Kidney epithelial cell (primary cell): Measurements from ENCODE around the gene B3GNT9. TPM values are rescaled to one million over a fixed set of nuclear protein-coding genes. Genes with fewer than 3 reads are reported as not detected.

Experiments
- DNase-seq: peaks from one replicate; pipeline ENCODE4 v3.0.0-alpha.2; 2010; ENCODE audit warnings: low read depth
- H3K27me3 ChIP-seq: 2 replicates; pipeline ENCODE4 v1.6.0; 2011; ENCODE audit warnings: low read length; ENCODE audit not compliant: control insufficient read depth, insufficient read depth
- H3K36me3 ChIP-seq: 2 replicates; pipeline ENCODE4 v1.5.1; 2011; ENCODE audit warnings: low read length; ENCODE audit not compliant: control insufficient read depth, insufficient read depth
- H3K4me3 ChIP-seq: 2 replicates; pipeline ENCODE4 v1.5.1; 2011; ENCODE audit warnings: low read depth, mild to moderate bottlenecking, control low read depth, low read length
- CTCF ChIP-seq: IDR thresholded peaks from 2 replicates; pipeline ENCODE4 v1.5.1; 2011; ENCODE audit warnings: mild to moderate bottlenecking, moderate library complexity, low read length, control low read depth, inconsistent platforms; ENCODE audit not compliant: insufficient read depth, poor library complexity, severe bottlenecking
- total RNA-seq: library from RNA; depleted of rRNA; stranded (reverse); fragments of >200 nt; gene quantifications from 2 replicates; pipeline ENCODE4 v1.2.3, GENCODE V29; 2015

B3GNT9 gene
- total RNA-seq, 1 donor from 2014 or later: 2.4 TPM

GRCh38 chr16:67157892-67158635, 7.3 kb upstream of the B3GNT9 start:
- no peak for DNase-seq
- TF ChIP-seq CTCF: no peak
- H3K27me3 ChIP-seq: peaks cover 55% of the 10 kb centered on the region
- H3K4me3 ChIP-seq: no peak overlapping the region
- peaks cover 1% of the 10 kb centered on the region for H3K36me3 ChIP-seq

GRCh38 chr16:67157106-67157748, 6.4 kb upstream of the B3GNT9 start:
- Histone ChIP-seq H3K4me3 (no peak overlapping the region), H3K36me3 (peaks cover 1% of the 10 kb centered on the region), H3K27me3 (peaks cover 49% of the 10 kb centered on the region)
- no peak for TF ChIP-seq CTCF
- DNase-seq: no peak

- Histone ChIP-seq H3K36me3 (no peaks in the 10 kb centered on the region), H3K27me3 (peaks cover 42% of the 10 kb centered on the region), H3K4me3 (no peak overlapping the region)
- no peak for DNase-seq
- no peak for TF ChIP-seq CTCF
These were observed 5.5 kb upstream of the B3GNT9 start for GRCh38 chr16:67156143-67156844.

- DNase-seq: no peak
- peak; percentile 37 for TF ChIP-seq CTCF
- Histone ChIP-seq H3K36me3 (no peaks in the 10 kb centered on the region), H3K4me3 (peak overlapping the region; percentile 15), H3K27me3 (peaks cover 47% of the 10 kb centered on the region)
These were observed 4.7 kb upstream of the B3GNT9 start for GRCh38 chr16:67155295-67156142.

GRCh38 chr16:67154578-67155294, 3.9 kb upstream of the B3GNT9 start:
- Histone ChIP-seq H3K27me3 (peaks cover 55% of the 10 kb centered on the region), H3K36me3 (no peaks in the 10 kb centered on the region), H3K4me3 (peak overlapping the region; percentile 15)
- no peak for TF ChIP-seq CTCF
- no peak for DNase-seq
